ENCODE data around the gene EYA2.

The EYA2 gene

GRCh38 chr20:47191074-47191673, 296.5 kb downstream of the EYA2 start:
- no peak overlapping the region for H3K4me3 ChIP-seq (ENCODE audit: low read depth, low read length)
- TF ChIP-seq MAX (IDR thresholded peaks at IDR 0.05; ENCODE audit: low read depth, low read length) (no peak), MYC (IDR thresholded peaks at IDR 0.05; ENCODE audit: low read depth, low read length) (no peak), CTCF (IDR thresholded peaks at IDR 0.05; ENCODE audit: low read depth, low read length) (no peak), POLR2A (IDR thresholded peaks at IDR 0.05; ENCODE audit: extremely low read depth, insufficient read length) (no peak)
- no peak for DNase-seq (ENCODE audit: low read depth)

- DNase-seq (ENCODE audit: low read depth), result no peak
These were observed 297.3 kb downstream of the EYA2 start for GRCh38 chr20:47191956-47192355.

GRCh38 chr20:47195573-47195972, 300.9 kb downstream of the EYA2 start:
- no peak for DNase-seq (ENCODE audit: low read depth)
- H3K4me3 ChIP-seq (ENCODE audit: low read depth, low read length), result no peak overlapping the region
- TF ChIP-seq CTCF (IDR thresholded peaks at IDR 0.05; ENCODE audit: low read depth, low read length) (no peak), MYC (IDR thresholded peaks at IDR 0.05; ENCODE audit: low read depth, low read length) (no peak), MAX (IDR thresholded peaks at IDR 0.05; ENCODE audit: low read depth, low read length) (no peak), POLR2A (IDR thresholded peaks at IDR 0.05; ENCODE audit: extremely low read depth, insufficient read length) (no peak)

More at GRCh38 chr20:47191956-47192355, 297.3 kb downstream of the EYA2 start:
- no peak overlapping the region for H3K4me3 ChIP-seq (ENCODE audit: low read depth, low read length)
- TF ChIP-seq MYC (IDR thresholded peaks at IDR 0.05; ENCODE audit: low read depth, low read length) (no peak), POLR2A (IDR thresholded peaks at IDR 0.05; ENCODE audit: extremely low read depth, insufficient read length) (no peak), MAX (IDR thresholded peaks at IDR 0.05; ENCODE audit: low read depth, low read length) (no peak), CTCF (IDR thresholded peaks at IDR 0.05; ENCODE audit: low read depth, low read length) (no peak)

- DNase-seq (ENCODE audit: low read depth), result peak; percentile 82
- no peak overlapping the region for H3K4me3 ChIP-seq (ENCODE audit: low read depth, low read length)
These were observed 301.7 kb downstream of the EYA2 start for GRCh38 chr20:47196091-47197081.

More at GRCh38 chr20:47196091-47197081, 301.7 kb downstream of the EYA2 start:
- TF ChIP-seq POLR2A (IDR thresholded peaks at IDR 0.05; ENCODE audit: extremely low read depth, insufficient read length) (no peak), MAX (IDR thresholded peaks at IDR 0.05; ENCODE audit: low read depth, low read length) (no peak), MYC (IDR thresholded peaks at IDR 0.05; ENCODE audit: low read depth, low read length) (peak; percentile 49; the same call in 1 of the 2 replicates), CTCF (IDR thresholded peaks at IDR 0.05; ENCODE audit: low read depth, low read length) (peak; percentile 96)

Data from NB4 (cell line).